IMR-90 (cell line): Measurements from ENCODE around the gene APBB1IP. TPM values are rescaled to one million over a fixed set of nuclear protein-coding genes. Genes with fewer than 3 reads are reported as not detected.

Experiments used
- ATAC-seq: fragments of 200-7000 bp; cut with Tn5 transposase; 2 replicates; pipeline ENCODE4 v1.9.1; 2020; ENCODE audit warnings: low read depth, mild to moderate bottlenecking, moderate library complexity
- BruUV-seq: library from RNA; stranded (reverse); fragments of 400-500 nt; replicated peaks from 2 replicates; lab custom pipeline; 2021; lab: Mats Ljungman, UMichigan
- CTCF ChIA-PET: fragments of 300-600 bp; formaldehyde crosslinking; extraction: SDS; loops from one replicate; lab custom pipeline; 2021; ENCODE audit warnings: antibody characterized with exemption; lab: Yijun Ruan, JAX
- POLR2A ChIA-PET: fragments of 300-600 bp; sonication (Branson Sonifier 250); formaldehyde crosslinking; loops from one replicate; lab custom pipeline; 2022; ENCODE audit warnings: antibody characterized with exemption; ENCODE audit not compliant: unreplicated experiment; lab: Charles Lee
- DNase-seq: peaks from one replicate; pipeline ENCODE4 v3.0.0; 2013
- H2AFZ ChIP-seq: replicated peaks from 2 replicates; pipeline ENCODE3; 2013; ENCODE audit warnings: low read length, mild to moderate bottlenecking; ENCODE audit not compliant: poor library complexity
- H2AK5ac ChIP-seq: 2 replicates; pipeline ENCODE4 v1.6.1; 2013; ENCODE audit warnings: low read depth, low read length, inconsistent platforms
- H2AK9ac ChIP-seq: replicated peaks from 2 replicates; pipeline ENCODE3; 2013; ENCODE audit warnings: mild to moderate bottlenecking, low read depth, low read length, moderate library complexity; ENCODE audit not compliant: poor library complexity
- H2BK120ac ChIP-seq: 2 replicates; pipeline ENCODE4 v1.6.1; 2013; ENCODE audit warnings: low read depth, low read length, inconsistent platforms
- H2BK15ac ChIP-seq: 3 replicates; pipeline ENCODE4 v1.6.1; 2013; ENCODE audit warnings: low read depth, low read length, inconsistent platforms
- H2BK20ac ChIP-seq: 2 replicates; pipeline ENCODE4 v1.6.1; 2013; ENCODE audit warnings: low read depth, mild to moderate bottlenecking, inconsistent platforms, low read length, moderate library complexity
- H2BK5ac ChIP-seq: 2 replicates; pipeline ENCODE4 v1.6.1; 2013; ENCODE audit warnings: mild to moderate bottlenecking, low read depth, low read length, inconsistent platforms; ENCODE audit not compliant: poor library complexity, severe bottlenecking
- H3K14ac ChIP-seq: replicated peaks from 2 replicates; pipeline ENCODE4 v1.6.1; 2013; ENCODE audit warnings: low read depth, low read length, inconsistent platforms
- H3K18ac ChIP-seq: 2 replicates; pipeline ENCODE4 v1.6.1; 2013; ENCODE audit warnings: low read depth, low read length, control low read depth
- H3K23ac ChIP-seq: 2 replicates; pipeline ENCODE4 v1.6.1; 2013; ENCODE audit warnings: low read depth, low read length, inconsistent platforms
- H3K27ac ChIP-seq: 2 replicates; pipeline ENCODE4 v1.5.1; 2013; ENCODE audit warnings: mild to moderate bottlenecking, control low read depth, low read length; ENCODE audit not compliant: insufficient read depth
- H3K27me3 ChIP-seq: 2 replicates; pipeline ENCODE4 v1.6.1; 2013; ENCODE audit warnings: low read length; ENCODE audit not compliant: control insufficient read depth, insufficient read depth
- H3K36me3 ChIP-seq: 2 replicates; pipeline ENCODE4 v1.6.1; 2013; ENCODE audit warnings: low read length, mixed read lengths; ENCODE audit not compliant: control insufficient read depth, insufficient read depth
- H3K4ac ChIP-seq: 2 replicates; pipeline ENCODE4 v1.6.1; 2013; ENCODE audit warnings: low read depth, low read length, inconsistent platforms
- H3K4me1 ChIP-seq: 2 replicates; pipeline ENCODE4 v1.6.1; 2013; ENCODE audit warnings: low read length, mixed read lengths; ENCODE audit not compliant: control insufficient read depth, insufficient read depth
- H3K4me2 ChIP-seq: 2 replicates; pipeline ENCODE4 v1.6.1; 2013; ENCODE audit warnings: low read depth, mild to moderate bottlenecking, control low read depth, low read length, moderate library complexity
- H3K4me3 ChIP-seq: 2 replicates; pipeline ENCODE4 v1.5.1; 2013; ENCODE audit warnings: low read depth, mild to moderate bottlenecking, control low read depth, low read length, moderate library complexity; ENCODE audit not compliant: insufficient read depth
- H3K56ac ChIP-seq: 2 replicates; pipeline ENCODE4 v1.6.1; 2013; ENCODE audit warnings: low read length, inconsistent platforms; ENCODE audit not compliant: insufficient read depth; ENCODE audit errors: extremely low read depth
- H3K79me1 ChIP-seq, 2 experiments: 2 replicates each; pipeline ENCODE4 v1.6.1; 2013; ENCODE audit warnings: low read length in 2 of 2, inconsistent platforms in 1 of 2, low read depth in 1 of 2
- H3K9ac ChIP-seq: 2 replicates; pipeline ENCODE4 v1.6.1; 2013; ENCODE audit warnings: low read depth, low read length, control low read depth
- H3K9me1 ChIP-seq: 2 replicates; pipeline ENCODE4 v1.6.1; 2013; ENCODE audit warnings: low read length, inconsistent platforms; ENCODE audit not compliant: insufficient read depth
- H3K9me3 ChIP-seq: 2 replicates; pipeline ENCODE4 v1.6.1; 2013; ENCODE audit warnings: low read length; ENCODE audit not compliant: control insufficient read depth, insufficient read depth
- H4K20me1 ChIP-seq: 2 replicates; pipeline ENCODE4 v1.6.1; 2013; ENCODE audit warnings: low read length, inconsistent platforms; ENCODE audit not compliant: insufficient read depth
- H4K5ac ChIP-seq: 2 replicates; pipeline ENCODE4 v1.6.1; 2013; ENCODE audit warnings: mild to moderate bottlenecking, low read depth, low read length, control low read depth
- H4K8ac ChIP-seq, 2 experiments: 2 replicates each; pipeline ENCODE4 v1.6.1; 2013; ENCODE audit warnings: low read depth in 2 of 2, low read length in 2 of 2, control low read depth in 1 of 2, inconsistent platforms in 1 of 2
- H4K91ac ChIP-seq: 2 replicates; pipeline ENCODE4 v1.6.1; 2013; ENCODE audit warnings: low read depth, low read length, inconsistent platforms; ENCODE audit not compliant: insufficient read depth
- BHLHE40 ChIP-seq: fragments of 150-350 bp; IDR thresholded peaks from 2 replicates; pipeline ENCODE4 v1.6.1; 2016; ENCODE audit warnings: mild to moderate bottlenecking, low read depth, low read length
- CEBPB ChIP-seq: IDR thresholded peaks from 2 replicates; pipeline ENCODE4 v1.6.1; 2012; ENCODE audit warnings: low read depth, low read length, improper control_type of control experiment
- CHD1 ChIP-seq: IDR thresholded peaks from 2 replicates; pipeline ENCODE4 v1.6.1; 2012; ENCODE audit warnings: low read depth, low read length, improper control_type of control experiment
- WGBS, 2 experiments: methylation state at CpG; one replicate each; pipeline versions ENCODE4 v1.1.5 to v1.1.7; 2013; ENCODE audit warnings: missing lambda C conversion rate in 2 of 2; ENCODE audit not compliant: insufficient read length in 1 of 2; ENCODE audit errors: extremely low coverage in 2 of 2; 5-methylcytosine and 5-hydroxymethylcytosine counted together
- dilution Hi-C: fragments of 300-500 bp; cut with HindIII; formaldehyde crosslinking; loops from one replicate; pipeline ENCODE4 v1.14.3; 2018; ENCODE audit warnings: low sequenced_read_pairs; ENCODE audit not compliant: unreplicated experiment
- in situ Hi-C: fragments of 300-500 bp; cut with MboI; formaldehyde crosslinking; loops from 3 replicates; pipeline ENCODE4 v1.14.3; 2019; ENCODE audit warnings: low sequenced_read_pairs, inconsistent platforms, mixed read lengths
- intact Hi-C: fragments of 100-400 bp; cut with micrococcal nuclease; formaldehyde crosslinking; loops from 2 replicates; pipeline ENCODE4 v1.10.0; 2022
- polyA plus RNA-seq, 3 experiments: library from polyadenylated mRNA; depleted of rRNA; stranded (reverse); fragments of >200 nt; gene quantifications; 2 replicates each; pipeline ENCODE4 v1.2.3, GENCODE V29; 2012; ENCODE audit warnings: low replicate concordance in 1 of 3
- total RNA-seq: library from RNA; depleted of rRNA; stranded (reverse); fragments of >200 nt; gene quantifications from 2 replicates; pipeline ENCODE4 v1.2.3, GENCODE V29; 2012
- TF ChIP-seq, protein P1 (sequence below): fragments of 150-350 bp; IDR thresholded peaks from 2 replicates; pipeline ENCODE4 v1.6.1; 2017; ENCODE audit warnings: mild to moderate bottlenecking, antibody characterized with exemption, low read length, low read depth

The APBB1IP gene
- total and polyA plus RNA-seq, 2 of the 4 experiments (the other 2 are of a cell fraction): not detected

DNA sequence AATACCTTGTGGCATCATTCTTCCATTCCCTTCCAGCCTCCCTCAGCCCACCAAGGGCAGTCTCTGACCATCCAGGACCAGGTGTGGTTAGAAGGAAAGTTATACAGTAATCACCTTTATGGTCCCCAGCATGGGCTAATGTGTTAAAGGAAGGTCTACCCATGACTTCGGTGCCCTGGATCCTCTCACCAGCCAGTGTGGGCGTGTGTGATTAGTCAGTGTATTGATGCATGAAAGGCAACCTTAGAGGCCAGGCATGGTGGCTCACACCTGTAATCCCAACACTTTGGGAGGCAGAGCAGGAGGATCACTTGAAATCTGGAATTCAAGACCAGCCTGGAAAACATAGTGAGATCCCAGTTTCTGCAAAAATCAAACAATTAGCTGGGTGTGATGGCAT lies 88.9 kb downstream of the APBB1IP start:
- Histone ChIP-seq H3K9ac (no peak overlapping the region), H3K4me3 (no peak overlapping the region), H4K20me1 (no peaks in the 10 kb centered on the region), H3K9me1 (no peaks in the 10 kb centered on the region), H4K5ac (no peak overlapping the region), H3K4me1 (no peaks in the 10 kb centered on the region), H3K56ac (no peak overlapping the region), H3K79me1 (no peaks in the 10 kb centered on the region), H3K4me2 (no peak overlapping the region), H2AK9ac (no peak overlapping the region), H3K4ac (no peak overlapping the region), H2BK15ac (no peak overlapping the region), H2AK5ac (no peak overlapping the region), H3K27me3 (no peaks in the 10 kb centered on the region), H3K23ac (no peak overlapping the region), H2AFZ (no peak overlapping the region), H3K14ac (no peak overlapping the region), H3K27ac (no peak overlapping the region), H4K8ac (no peak overlapping the region), H3K36me3 (no peaks in the 10 kb centered on the region), H2BK5ac (no peak overlapping the region), H3K18ac (no peak overlapping the region), H3K9me3 (peaks cover 18% of the 10 kb centered on the region), H2BK20ac (no peak overlapping the region), H4K91ac (no peak overlapping the region), H2BK120ac (no peak overlapping the region)
- intact Hi-C loops (no loop called here), dilution Hi-C loops (no loop called here), in situ Hi-C loops (no loop called here)
- no peak for DNase-seq
- TF ChIP-seq BHLHE40: no peak
- TF ChIP-seq CEBPB: no peak
- TF ChIP-seq CHD1: no peak
- TF ChIP-seq, protein P1, sequence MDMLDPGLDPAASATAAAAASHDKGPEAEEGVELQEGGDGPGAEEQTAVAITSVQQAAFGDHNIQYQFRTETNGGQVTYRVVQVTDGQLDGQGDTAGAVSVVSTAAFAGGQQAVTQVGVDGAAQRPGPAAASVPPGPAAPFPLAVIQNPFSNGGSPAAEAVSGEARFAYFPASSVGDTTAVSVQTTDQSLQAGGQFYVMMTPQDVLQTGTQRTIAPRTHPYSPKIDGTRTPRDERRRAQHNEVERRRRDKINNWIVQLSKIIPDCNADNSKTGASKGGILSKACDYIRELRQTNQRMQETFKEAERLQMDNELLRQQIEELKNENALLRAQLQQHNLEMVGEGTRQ: no peak
- WGBS, 2 experiments: 60% methylated on average over 1 of the region's 2 CpGs; no CpG with 5 or more reads in 1 of the 2 experiments
- BruUV-seq: no TSS peak
- ChIA-PET POLR2A (no interaction called here), CTCF (no interaction called here)
- ATAC-seq: no peak
